Measurements from ENCODE around the gene CCSER1. TPM values are rescaled to one million over a fixed set of nuclear protein-coding genes. Genes with fewer than 3 reads are reported as not detected.

Gene CCSER1
- total and polyA plus RNA-seq, 4 donors: 3.5 to 66.1 (median 14.5) TPM

DNA sequence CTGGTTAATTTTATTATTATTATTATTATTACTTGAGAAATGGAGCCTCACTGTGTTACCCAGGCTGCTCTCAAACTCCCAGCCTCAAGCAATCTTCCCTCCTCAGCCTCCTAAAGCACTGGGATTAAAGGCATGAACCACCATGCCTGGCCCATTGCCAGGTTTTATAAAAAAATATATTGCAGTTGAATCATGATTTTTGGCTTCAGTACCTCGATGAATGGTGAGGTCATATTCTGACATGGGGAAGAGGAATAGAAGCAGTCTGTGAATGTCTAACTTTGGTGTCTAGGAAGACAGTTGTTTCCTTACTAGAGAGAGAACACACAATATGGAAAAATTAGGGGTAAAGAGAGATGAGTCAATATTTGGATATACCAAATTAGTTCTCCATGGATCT, 32.0 kb downstream of the CCSER1 start:
- H3K36me3 ChIP-seq (ENCODE audit: control insufficient read depth, insufficient read depth, low read length): no peaks in the 10 kb centered on the region
- no peaks in the 10 kb centered on the region for H3K9me3 ChIP-seq (ENCODE audit: control insufficient read depth, insufficient read depth, low read length)
- no peaks in the 10 kb centered on the region for H3K4me1 ChIP-seq (ENCODE audit: control insufficient read depth, insufficient read depth, low read length)
- no peak overlapping the region for H3K4me3 ChIP-seq (ENCODE audit: low read depth, low read length)
- no peak overlapping the region for H3K27ac ChIP-seq (ENCODE audit: low read depth, low read length)
- WGBS (ENCODE audit: insufficient coverage): 100% methylated on average over 1 of the region's 1 CpG
- no peaks in the 10 kb centered on the region for H3K27me3 ChIP-seq (ENCODE audit: control insufficient read depth, insufficient read depth, low read length)
- no peak for DNase-seq (ENCODE audit: low read depth in 4 of 6, low spot score in 6 of 6)

DNA sequence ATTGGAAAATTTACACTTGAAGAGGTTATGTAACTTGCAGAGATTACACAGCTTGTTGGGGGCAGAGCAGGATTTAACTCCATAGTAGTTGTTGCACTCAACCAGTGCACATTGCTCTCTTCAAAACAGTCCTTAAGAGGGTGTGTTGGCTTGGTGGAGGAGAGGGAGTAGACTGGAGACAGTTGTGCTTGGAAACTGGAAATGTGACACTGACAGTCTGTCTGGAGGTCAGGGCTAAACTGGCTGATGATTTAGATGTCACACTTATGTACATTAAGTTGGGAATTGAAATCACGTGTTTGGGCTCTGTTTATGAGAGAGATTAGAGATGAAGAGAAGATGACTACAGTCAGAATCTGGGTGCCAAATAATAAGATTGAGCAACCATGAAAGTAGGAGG, 32.9 kb downstream of the CCSER1 start:
- no peak overlapping the region for H3K27ac ChIP-seq (ENCODE audit: low read depth, low read length)

DNA sequence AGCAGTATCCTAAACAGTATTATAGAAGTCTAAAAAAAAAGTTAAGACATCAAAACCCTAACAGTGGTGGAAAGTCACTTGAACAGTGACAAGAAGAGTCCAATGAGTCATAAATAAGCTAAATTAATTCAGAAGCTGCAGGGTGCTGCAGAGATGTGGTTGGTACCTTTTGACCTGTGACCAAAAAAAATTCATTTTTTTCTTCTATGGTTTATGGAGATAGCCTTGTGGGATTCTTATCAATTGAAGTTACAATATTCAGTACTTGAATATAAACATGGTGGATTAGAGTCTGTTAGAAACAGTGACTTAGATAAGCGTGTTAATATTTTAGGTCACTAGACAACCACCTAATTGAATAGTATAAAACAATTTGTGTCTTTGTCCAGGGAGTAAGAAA, 35.4 kb downstream of the CCSER1 start:
- no peak for DNase-seq (ENCODE audit: low read depth in 4 of 6, low spot score in 6 of 6)
- no peaks in the 10 kb centered on the region for H3K36me3 ChIP-seq (ENCODE audit: control insufficient read depth, insufficient read depth, low read length)
- H3K27me3 ChIP-seq (ENCODE audit: control insufficient read depth, insufficient read depth, low read length): no peaks in the 10 kb centered on the region
- H3K27ac ChIP-seq (ENCODE audit: low read depth, low read length): no peak overlapping the region
- H3K4me3 ChIP-seq (ENCODE audit: low read depth, low read length): no peak overlapping the region
- H3K9me3 ChIP-seq (ENCODE audit: control insufficient read depth, insufficient read depth, low read length): no peaks in the 10 kb centered on the region
- WGBS (ENCODE audit: insufficient coverage): no CpG with 5 or more reads among the region's 1 CpG
- H3K4me1 ChIP-seq (ENCODE audit: control insufficient read depth, insufficient read depth, low read length): no peaks in the 10 kb centered on the region

More for the DNA sequence above, 32.9 kb downstream of the CCSER1 start:
- Histone ChIP-seq H3K27me3 (ENCODE audit: control insufficient read depth, insufficient read depth, low read length) (no peaks in the 10 kb centered on the region), H3K36me3 (ENCODE audit: control insufficient read depth, insufficient read depth, low read length) (no peaks in the 10 kb centered on the region), H3K4me1 (ENCODE audit: control insufficient read depth, insufficient read depth, low read length) (no peaks in the 10 kb centered on the region), H3K4me3 (ENCODE audit: low read depth, low read length) (no peak overlapping the region), H3K9me3 (ENCODE audit: control insufficient read depth, insufficient read depth, low read length) (no peaks in the 10 kb centered on the region)
- 58% methylated on average over 1 of the region's 1 CpG for WGBS (ENCODE audit: insufficient coverage)
- DNase-seq (ENCODE audit: low read depth in 4 of 6, low spot score in 6 of 6): no peak

DNA sequence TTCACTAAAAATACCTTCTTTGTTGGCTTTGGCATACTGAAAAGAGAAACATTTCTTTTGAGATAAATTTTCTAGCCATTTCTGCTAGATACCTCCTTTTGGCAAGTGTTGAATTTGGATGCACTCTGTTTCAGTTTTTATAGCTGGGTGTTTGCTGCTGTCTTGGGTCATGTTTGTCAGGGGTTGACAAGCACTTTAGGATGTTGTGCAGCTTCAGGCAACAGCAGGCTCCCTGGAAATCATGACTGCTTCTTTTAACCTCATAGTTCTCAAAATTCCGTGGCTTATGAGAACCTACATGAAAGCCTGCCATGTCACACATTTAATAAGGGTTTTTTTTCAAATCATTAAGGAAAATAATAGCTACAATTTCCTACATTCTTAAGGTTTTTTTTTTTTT, 36.7 kb downstream of the CCSER1 start:
- Histone ChIP-seq H3K4me1 (ENCODE audit: control insufficient read depth, insufficient read depth, low read length) (no peaks in the 10 kb centered on the region), H3K36me3 (ENCODE audit: control insufficient read depth, insufficient read depth, low read length) (no peaks in the 10 kb centered on the region), H3K27me3 (ENCODE audit: control insufficient read depth, insufficient read depth, low read length) (no peaks in the 10 kb centered on the region), H3K9me3 (ENCODE audit: control insufficient read depth, insufficient read depth, low read length) (no peaks in the 10 kb centered on the region), H3K4me3 (ENCODE audit: low read depth, low read length) (no peak overlapping the region), H3K27ac (ENCODE audit: low read depth, low read length) (no peak overlapping the region)
- DNase-seq (ENCODE audit: low read depth in 4 of 6, low spot score in 6 of 6): no peak
- no CpG with 5 or more reads among the region's 1 CpG for WGBS (ENCODE audit: insufficient coverage)

DNA sequence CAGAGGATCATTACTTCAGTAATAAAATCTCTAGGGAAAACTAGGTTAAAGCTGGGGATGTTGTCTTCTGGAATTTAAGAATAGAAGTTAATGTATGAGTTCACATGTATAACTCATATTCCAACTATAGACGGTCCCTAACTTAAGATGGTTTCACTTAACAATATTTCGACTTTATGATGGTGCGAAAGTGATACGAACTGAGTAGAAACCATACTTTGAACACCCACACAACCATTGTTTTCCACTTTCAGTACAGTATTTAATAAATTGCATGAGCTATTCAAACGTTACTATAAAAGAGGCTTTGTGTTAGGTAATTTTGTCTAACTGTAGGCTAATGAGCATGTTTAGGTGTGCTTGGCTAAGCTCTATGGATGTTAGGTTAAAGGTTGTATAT, 38.7 kb downstream of the CCSER1 start:
- 100% methylated on average over 2 of the region's 5 CpGs for WGBS (ENCODE audit: insufficient coverage)
- no peaks in the 10 kb centered on the region for H3K36me3 ChIP-seq (ENCODE audit: control insufficient read depth, insufficient read depth, low read length)
- no peaks in the 10 kb centered on the region for H3K27me3 ChIP-seq (ENCODE audit: control insufficient read depth, insufficient read depth, low read length)
- H3K9me3 ChIP-seq (ENCODE audit: control insufficient read depth, insufficient read depth, low read length): no peaks in the 10 kb centered on the region
- H3K27ac ChIP-seq (ENCODE audit: low read depth, low read length): no peak overlapping the region
- H3K4me1 ChIP-seq (ENCODE audit: control insufficient read depth, insufficient read depth, low read length): no peaks in the 10 kb centered on the region
- DNase-seq (ENCODE audit: low read depth in 4 of 6, low spot score in 6 of 6): no peak
- no peak overlapping the region for H3K4me3 ChIP-seq (ENCODE audit: low read depth, low read length)

DNA sequence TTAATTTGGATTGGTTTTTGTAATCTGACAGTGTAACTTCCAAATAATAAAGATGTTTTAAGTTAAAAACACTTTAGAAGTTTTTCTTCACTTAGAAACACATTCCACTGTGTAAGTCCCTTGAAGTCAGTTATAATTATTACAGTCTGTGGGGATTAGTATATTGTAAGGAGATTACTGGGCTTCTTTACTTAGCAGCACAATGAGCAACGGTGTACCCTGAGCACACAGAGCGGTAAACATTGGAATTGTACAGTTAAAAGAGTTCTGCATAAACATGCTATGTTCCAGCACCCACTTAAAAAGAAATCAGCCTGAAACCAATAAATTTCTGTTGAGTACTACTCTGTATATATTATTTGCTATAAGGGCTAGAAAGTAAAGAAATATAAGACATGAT, 44.3 kb downstream of the CCSER1 start:
- Histone ChIP-seq H3K27me3 (ENCODE audit: control insufficient read depth, insufficient read depth, low read length) (no peaks in the 10 kb centered on the region), H3K4me1 (ENCODE audit: control insufficient read depth, insufficient read depth, low read length) (no peaks in the 10 kb centered on the region), H3K4me3 (ENCODE audit: low read depth, low read length) (no peak overlapping the region), H3K9me3 (ENCODE audit: control insufficient read depth, insufficient read depth, low read length) (no peaks in the 10 kb centered on the region), H3K36me3 (ENCODE audit: control insufficient read depth, insufficient read depth, low read length) (no peaks in the 10 kb centered on the region), H3K27ac (ENCODE audit: low read depth, low read length) (no peak overlapping the region)
- no CpG with 5 or more reads among the region's 2 CpGs for WGBS (ENCODE audit: insufficient coverage)
- no peak for DNase-seq (ENCODE audit: low read depth in 4 of 6, low spot score in 6 of 6)

DNA sequence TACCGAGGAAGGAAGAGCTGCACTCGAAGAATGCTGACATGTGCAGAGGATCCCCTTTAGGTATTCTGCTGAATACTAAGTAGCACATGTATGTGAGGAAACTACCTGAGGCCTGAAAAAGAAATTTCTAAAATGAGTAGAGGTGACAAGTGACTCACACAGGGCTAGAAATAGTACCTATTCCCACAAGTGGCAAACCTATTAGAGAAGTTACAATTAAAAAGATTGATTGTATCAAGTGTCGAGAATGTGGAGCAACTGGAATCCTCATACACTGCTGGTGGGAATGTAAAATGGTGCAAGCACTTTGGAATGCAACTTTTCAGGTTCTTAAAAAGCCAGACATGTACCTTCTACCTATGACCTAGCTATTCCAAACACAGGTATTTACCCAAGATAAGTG, 47.4 kb downstream of the CCSER1 start:
- no peak overlapping the region for H3K4me3 ChIP-seq (ENCODE audit: low read depth, low read length)
- no peaks in the 10 kb centered on the region for H3K9me3 ChIP-seq (ENCODE audit: control insufficient read depth, insufficient read depth, low read length)
- no peaks in the 10 kb centered on the region for H3K36me3 ChIP-seq (ENCODE audit: control insufficient read depth, insufficient read depth, low read length)
- WGBS (ENCODE audit: insufficient coverage): 67% methylated on average over 2 of the region's 3 CpGs
- no peak for DNase-seq (ENCODE audit: low read depth in 4 of 6, low spot score in 6 of 6)
- no peaks in the 10 kb centered on the region for H3K27me3 ChIP-seq (ENCODE audit: control insufficient read depth, insufficient read depth, low read length)
- no peak overlapping the region for H3K27ac ChIP-seq (ENCODE audit: low read depth, low read length)
- no peaks in the 10 kb centered on the region for H3K4me1 ChIP-seq (ENCODE audit: control insufficient read depth, insufficient read depth, low read length)

DNA sequence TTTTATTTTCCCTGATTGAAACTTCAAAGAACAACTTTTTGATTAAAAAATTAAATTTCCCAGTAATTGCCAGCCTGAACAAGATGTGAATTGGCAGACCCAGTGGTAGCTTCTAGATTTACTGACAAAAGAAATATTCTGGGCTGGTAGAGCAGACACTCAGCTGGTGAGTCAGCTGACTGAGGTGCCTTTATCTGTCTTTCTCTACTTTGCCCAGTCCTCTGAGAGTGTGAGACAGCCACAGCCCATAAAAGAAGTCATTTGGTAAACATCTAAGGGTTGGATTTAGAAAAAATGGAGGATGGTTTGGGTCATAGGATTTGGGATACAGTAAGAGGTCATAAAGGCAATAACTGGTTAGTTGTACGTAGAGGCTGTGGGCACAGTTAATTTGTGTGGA, 54.5 kb downstream of the CCSER1 start:
- no CpG with 5 or more reads among the region's 1 CpG for WGBS (ENCODE audit: insufficient coverage)
- Histone ChIP-seq H3K27ac (ENCODE audit: low read depth, low read length) (no peak overlapping the region), H3K36me3 (ENCODE audit: control insufficient read depth, insufficient read depth, low read length) (no peaks in the 10 kb centered on the region), H3K9me3 (ENCODE audit: control insufficient read depth, insufficient read depth, low read length) (no peaks in the 10 kb centered on the region), H3K4me1 (ENCODE audit: control insufficient read depth, insufficient read depth, low read length) (no peaks in the 10 kb centered on the region), H3K27me3 (ENCODE audit: control insufficient read depth, insufficient read depth, low read length) (no peaks in the 10 kb centered on the region), H3K4me3 (ENCODE audit: low read depth, low read length) (no peak overlapping the region)
- DNase-seq (ENCODE audit: low read depth in 4 of 6, low spot score in 6 of 6): no peak

DNA sequence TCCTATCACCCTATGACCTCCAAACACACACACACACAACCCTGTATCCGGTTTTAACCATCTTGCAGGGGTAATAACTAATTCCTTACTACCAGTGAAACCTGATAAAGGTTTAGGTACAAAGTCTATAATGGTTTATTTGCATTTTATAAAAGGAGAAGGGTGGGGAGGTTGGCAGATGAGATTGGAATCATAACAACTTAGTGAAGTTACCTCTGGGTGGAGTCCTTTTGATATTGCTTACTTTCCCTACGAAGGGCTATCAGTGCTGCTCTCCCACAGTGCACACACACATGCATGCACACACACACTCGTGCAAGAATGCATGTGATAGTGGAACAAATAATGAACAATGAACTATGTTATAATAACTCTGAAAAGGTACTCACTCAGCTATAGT, 56.1 kb downstream of the CCSER1 start:
- WGBS (ENCODE audit: insufficient coverage): no CpG with 5 or more reads among the region's 3 CpGs
- Histone ChIP-seq H3K27me3 (ENCODE audit: control insufficient read depth, insufficient read depth, low read length) (no peaks in the 10 kb centered on the region), H3K27ac (ENCODE audit: low read depth, low read length) (no peak overlapping the region), H3K9me3 (ENCODE audit: control insufficient read depth, insufficient read depth, low read length) (no peaks in the 10 kb centered on the region), H3K36me3 (ENCODE audit: control insufficient read depth, insufficient read depth, low read length) (no peaks in the 10 kb centered on the region), H3K4me1 (ENCODE audit: control insufficient read depth, insufficient read depth, low read length) (no peaks in the 10 kb centered on the region), H3K4me3 (ENCODE audit: low read depth, low read length) (no peak overlapping the region)
- DNase-seq (ENCODE audit: low read depth in 4 of 6, low spot score in 6 of 6): no peak

DNA sequence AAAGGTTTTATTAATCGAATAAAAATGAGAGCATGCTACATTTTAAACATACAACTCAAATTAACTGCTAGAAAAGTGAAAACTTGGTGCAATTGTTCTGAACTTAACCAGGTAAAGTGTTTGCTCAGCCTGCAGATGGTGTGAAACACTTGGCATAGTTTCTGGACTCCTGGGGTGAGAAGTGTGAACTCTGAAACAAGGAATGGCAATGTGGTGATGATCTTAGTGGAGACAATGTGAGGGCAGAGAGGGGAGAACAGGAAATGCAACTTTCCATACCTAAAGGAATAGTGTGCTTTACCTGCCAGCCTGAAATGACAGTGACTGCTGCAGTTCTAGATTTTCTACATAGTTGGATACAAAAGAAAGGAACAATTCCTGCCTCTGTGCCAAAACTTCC, 57.4 kb downstream of the CCSER1 start:
- Histone ChIP-seq H3K4me1 (ENCODE audit: control insufficient read depth, insufficient read depth, low read length) (no peaks in the 10 kb centered on the region), H3K27ac (ENCODE audit: low read depth, low read length) (no peak overlapping the region), H3K27me3 (ENCODE audit: control insufficient read depth, insufficient read depth, low read length) (no peaks in the 10 kb centered on the region), H3K4me3 (ENCODE audit: low read depth, low read length) (no peak overlapping the region), H3K9me3 (ENCODE audit: control insufficient read depth, insufficient read depth, low read length) (no peaks in the 10 kb centered on the region), H3K36me3 (ENCODE audit: control insufficient read depth, insufficient read depth, low read length) (no peaks in the 10 kb centered on the region)
- DNase-seq (ENCODE audit: low read depth in 4 of 6, low spot score in 6 of 6): no peak
- WGBS (ENCODE audit: insufficient coverage): no CpG with 5 or more reads among the region's 1 CpG

Data from spinal cord (tissue), 10 donors.